ENCODE measurements around the gene NKAIN2.

DNA sequence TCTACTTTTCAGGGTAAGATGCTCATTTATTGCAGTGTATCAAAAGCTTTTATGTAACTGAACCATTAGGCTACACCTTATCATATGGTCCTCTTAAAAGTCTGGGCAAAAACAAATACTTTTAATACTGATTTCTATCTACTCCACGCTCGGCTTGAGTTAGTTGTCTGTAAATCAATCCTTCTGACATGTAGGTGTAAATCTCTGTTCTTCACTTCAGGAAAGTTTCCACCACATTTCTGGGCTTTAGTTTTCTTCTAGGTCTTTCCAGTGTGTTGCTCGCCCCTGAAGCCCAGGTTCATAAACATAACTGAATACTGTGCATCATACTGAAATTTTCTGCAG, 1069.4 kb downstream of the NKAIN2 start:
- TF ChIP-seq, protein P1, sequence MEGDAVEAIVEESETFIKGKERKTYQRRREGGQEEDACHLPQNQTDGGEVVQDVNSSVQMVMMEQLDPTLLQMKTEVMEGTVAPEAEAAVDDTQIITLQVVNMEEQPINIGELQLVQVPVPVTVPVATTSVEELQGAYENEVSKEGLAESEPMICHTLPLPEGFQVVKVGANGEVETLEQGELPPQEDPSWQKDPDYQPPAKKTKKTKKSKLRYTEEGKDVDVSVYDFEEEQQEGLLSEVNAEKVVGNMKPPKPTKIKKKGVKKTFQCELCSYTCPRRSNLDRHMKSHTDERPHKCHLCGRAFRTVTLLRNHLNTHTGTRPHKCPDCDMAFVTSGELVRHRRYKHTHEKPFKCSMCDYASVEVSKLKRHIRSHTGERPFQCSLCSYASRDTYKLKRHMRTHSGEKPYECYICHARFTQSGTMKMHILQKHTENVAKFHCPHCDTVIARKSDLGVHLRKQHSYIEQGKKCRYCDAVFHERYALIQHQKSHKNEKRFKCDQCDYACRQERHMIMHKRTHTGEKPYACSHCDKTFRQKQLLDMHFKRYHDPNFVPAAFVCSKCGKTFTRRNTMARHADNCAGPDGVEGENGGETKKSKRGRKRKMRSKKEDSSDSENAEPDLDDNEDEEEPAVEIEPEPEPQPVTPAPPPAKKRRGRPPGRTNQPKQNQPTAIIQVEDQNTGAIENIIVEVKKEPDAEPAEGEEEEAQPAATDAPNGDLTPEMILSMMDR (IDR thresholded peaks at IDR 0.05), result no peak
- TF ChIP-seq POLR2AphosphoS5 (IDR thresholded peaks at IDR 0.05), result no peak
